Mammary epithelial cell (primary cell): Measurements from ENCODE around the gene HNMT.

Source experiments
- CTCF ChIP-seq, 2 donors: IDR thresholded peaks in 1 of 2; conservative IDR thresholded peaks in 1 of 2; 2 replicates each; pipeline ENCODE4 v1.5.1; 2011 to 2012; ENCODE audit warnings: inconsistent platforms in 2 of 2, low read length in 2 of 2, mild to moderate bottlenecking in 2 of 2, control low read depth in 1 of 2, low read depth in 1 of 2; ENCODE audit not compliant: insufficient read depth in 1 of 2; ENCODE audit errors: extremely low read depth in 1 of 2
- EZH2 ChIP-seq: IDR thresholded peaks from 2 replicates; pipeline ENCODE4 v1.6.1; 2012; ENCODE audit warnings: low read length, inconsistent platforms, borderline replicate concordance

GRCh38 chr2:137964066-137964858, at the start of gene HNMT:
- TF ChIP-seq CTCF (conservative IDR thresholded peaks at IDR 0.05 in 1 of 2, IDR thresholded peaks at IDR 0.05 in 1 of 2; ENCODE audit: extremely low read depth in 1 of 2, insufficient read depth in 1 of 2, low read depth in 1 of 2, low read length in 2 of 2), result no peak
- no peak for TF ChIP-seq EZH2
